Measurements from ENCODE around the gene RSAD2.
"Not testable (repeated sequence)": the region's sequence is repeated elsewhere in the genome, so short reads cannot be mapped to it uniquely, and the experiment has no call there.

Gene RSAD2

GRCh38 chr2:6876309-6876708, 1.3 kb upstream of the RSAD2 start:
- no peak overlapping the region for H3K4me3 ChIP-seq (ENCODE audit: low read length)
- no peak for TF ChIP-seq ZNF274 (IDR thresholded peaks at IDR 0.05; ENCODE audit: low read depth, low read length)

- no peak overlapping the region; the same call in 1 of the 2 replicates for H3K4me3 ChIP-seq (ENCODE audit: low read length)
- no peak for TF ChIP-seq ZNF274 (IDR thresholded peaks at IDR 0.05; ENCODE audit: low read depth, low read length)
Observed at GRCh38 chr2:6878549-6878948, 972 bp downstream of the RSAD2 start.

DNA sequence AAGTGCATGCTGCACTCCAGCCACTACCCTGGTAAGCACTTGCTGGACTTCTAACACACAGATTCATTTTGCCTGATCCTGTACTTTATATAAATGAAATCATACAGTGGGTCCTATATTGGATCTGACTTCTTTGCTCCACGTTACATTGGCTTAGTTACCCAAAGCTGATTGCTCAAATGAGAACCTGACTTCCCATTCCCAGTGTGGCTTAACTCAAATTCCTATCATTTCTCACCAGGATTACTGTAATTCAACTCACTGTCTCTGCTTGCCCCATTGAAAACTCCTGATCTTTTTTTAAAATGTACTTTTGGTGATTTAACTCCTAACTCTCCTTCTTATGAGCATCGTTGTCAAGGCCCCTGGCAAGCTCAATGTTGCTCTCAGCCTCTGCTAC, 1.4 kb downstream of the RSAD2 start:
- TF ChIP-seq ZNF274 (IDR thresholded peaks at IDR 0.05; ENCODE audit: low read depth, low read length) = no peak
- H3K4me3 ChIP-seq (ENCODE audit: low read length) = no peak overlapping the region

GRCh38 chr2:6880200-6880733, 2.7 kb downstream of the RSAD2 start:
- no peak for TF ChIP-seq ZNF274 (IDR thresholded peaks at IDR 0.05; ENCODE audit: low read depth, low read length)
- no peak overlapping the region; the same call in 1 of the 2 replicates for H3K4me3 ChIP-seq (ENCODE audit: low read length)

DNA sequence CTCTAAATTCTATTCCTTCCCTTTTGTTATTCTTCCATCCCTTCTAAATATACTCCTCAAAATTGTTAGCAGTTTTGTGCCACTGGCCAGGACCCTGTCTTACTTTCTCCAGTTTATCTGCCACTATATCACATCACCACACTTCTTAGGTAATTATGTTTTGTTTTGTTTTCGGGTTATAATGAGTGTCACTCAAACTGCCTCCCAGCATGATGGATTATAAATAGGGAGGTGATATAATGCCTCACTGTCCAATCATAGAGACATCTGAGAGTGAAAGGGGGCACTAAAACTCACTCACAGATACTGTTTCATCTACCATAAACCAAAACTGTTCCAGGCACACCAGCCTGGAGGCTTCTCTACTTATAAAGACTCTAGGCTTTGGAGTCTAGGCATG, 3.5 kb downstream of the RSAD2 start:
- H3K4me3 ChIP-seq (ENCODE audit: low read length) = no peak overlapping the region
- TF ChIP-seq ZNF274 (IDR thresholded peaks at IDR 0.05; ENCODE audit: low read depth, low read length) = no peak

DNA sequence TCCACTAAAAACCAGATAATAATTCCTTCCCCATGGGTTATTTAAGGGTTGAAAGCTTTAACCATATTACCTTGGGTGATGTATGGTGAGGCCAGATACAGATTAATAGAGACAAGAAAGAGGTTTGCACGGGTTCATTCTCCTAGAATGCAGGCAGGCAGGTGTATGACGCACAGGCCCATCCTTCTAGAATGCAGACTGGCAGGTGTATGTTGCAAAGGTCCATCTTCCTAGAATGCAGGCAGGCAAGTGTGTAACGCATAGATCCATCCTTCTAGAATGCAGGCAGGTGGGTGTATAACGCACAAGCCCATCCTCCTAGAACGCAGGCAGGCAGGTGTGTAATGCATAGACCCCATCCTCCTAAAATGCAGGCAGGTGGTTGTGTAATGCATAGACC, 3.9 kb downstream of the RSAD2 start:
- no peak overlapping the region for H3K4me3 ChIP-seq (ENCODE audit: low read length)
- no peak for TF ChIP-seq ZNF274 (IDR thresholded peaks at IDR 0.05; ENCODE audit: low read depth, low read length)

- no peak for TF ChIP-seq ZNF274 (IDR thresholded peaks at IDR 0.05; ENCODE audit: low read depth, low read length)
- no peak overlapping the region for H3K4me3 ChIP-seq (ENCODE audit: low read length)
Observed at GRCh38 chr2:6883448-6884122, 6.0 kb downstream of the RSAD2 start.

DNA sequence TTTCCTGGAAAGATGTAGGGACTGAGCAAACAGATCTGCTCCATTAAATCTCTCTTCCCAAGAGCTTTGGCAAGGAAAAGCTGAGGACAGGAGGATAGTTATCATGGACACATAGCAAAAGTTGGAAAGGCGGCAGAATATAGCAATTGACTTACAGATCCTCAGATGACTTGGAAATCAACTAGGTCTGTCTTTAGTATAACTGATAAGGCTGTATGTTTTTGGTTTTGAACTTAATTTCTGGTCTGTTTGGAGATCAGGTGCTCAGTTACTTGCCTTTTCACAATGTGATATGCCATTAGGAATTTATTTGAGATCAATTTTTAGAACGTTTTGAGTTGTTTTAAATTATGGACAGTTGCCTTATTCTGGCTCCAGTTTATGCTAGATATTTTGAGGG, 8.0 kb downstream of the RSAD2 start:
- no peak overlapping the region for H3K4me3 ChIP-seq (ENCODE audit: low read length)
- no peak for TF ChIP-seq ZNF274 (IDR thresholded peaks at IDR 0.05; ENCODE audit: low read depth, low read length)

- no peak for TF ChIP-seq ZNF274 (IDR thresholded peaks at IDR 0.05; ENCODE audit: low read depth, low read length)
- no peak overlapping the region for H3K4me3 ChIP-seq (ENCODE audit: low read length)
Observed at GRCh38 chr2:6885968-6886367, 8.4 kb downstream of the RSAD2 start.

GRCh38 chr2:6887751-6888192, 10.2 kb downstream of the RSAD2 start:
- TF ChIP-seq ZNF274 (IDR thresholded peaks at IDR 0.05; ENCODE audit: low read depth, low read length) = no peak

GRCh38 chr2:6888724-6889123, 11.1 kb downstream of the RSAD2 start:
- H3K4me3 ChIP-seq (ENCODE audit: low read length) = no peak overlapping the region
- no peak for TF ChIP-seq ZNF274 (IDR thresholded peaks at IDR 0.05; ENCODE audit: low read depth, low read length)

More at GRCh38 chr2:6887751-6888192, 10.2 kb downstream of the RSAD2 start:
- no peak overlapping the region for H3K4me3 ChIP-seq (ENCODE audit: low read length)

DNA sequence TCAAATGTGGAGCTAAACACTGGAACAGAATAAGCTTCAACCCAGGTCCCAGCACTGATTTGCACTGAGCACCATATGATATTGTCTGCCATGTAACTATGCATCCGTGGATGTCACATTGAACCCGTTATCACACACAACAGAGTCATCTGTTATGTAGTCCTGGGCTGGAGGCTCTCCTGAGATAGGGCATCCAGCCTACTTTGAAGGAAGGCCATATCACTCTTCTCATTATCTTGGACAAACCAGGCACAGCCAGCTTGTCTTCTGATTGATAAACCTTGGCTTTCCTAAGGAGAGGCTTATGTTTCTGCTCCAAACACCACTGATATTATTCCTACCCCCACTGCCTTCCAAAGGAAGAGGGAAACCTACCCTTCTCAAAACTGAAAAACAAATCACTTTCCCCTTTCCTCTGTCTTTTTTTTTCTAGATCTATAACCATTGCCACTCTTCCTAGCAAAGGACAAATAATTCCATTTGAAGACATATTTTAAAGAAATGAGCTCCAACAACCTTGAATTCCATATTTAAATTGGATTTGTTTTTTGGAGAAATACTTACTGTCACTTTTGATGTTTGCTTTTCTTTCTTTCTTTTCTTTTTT, 16.4 kb downstream of the RSAD2 start:
- no peak overlapping the region for H3K4me3 ChIP-seq (ENCODE audit: low read length)
- no peak for TF ChIP-seq ZNF274 (IDR thresholded peaks at IDR 0.05; ENCODE audit: low read depth, low read length)

DNA sequence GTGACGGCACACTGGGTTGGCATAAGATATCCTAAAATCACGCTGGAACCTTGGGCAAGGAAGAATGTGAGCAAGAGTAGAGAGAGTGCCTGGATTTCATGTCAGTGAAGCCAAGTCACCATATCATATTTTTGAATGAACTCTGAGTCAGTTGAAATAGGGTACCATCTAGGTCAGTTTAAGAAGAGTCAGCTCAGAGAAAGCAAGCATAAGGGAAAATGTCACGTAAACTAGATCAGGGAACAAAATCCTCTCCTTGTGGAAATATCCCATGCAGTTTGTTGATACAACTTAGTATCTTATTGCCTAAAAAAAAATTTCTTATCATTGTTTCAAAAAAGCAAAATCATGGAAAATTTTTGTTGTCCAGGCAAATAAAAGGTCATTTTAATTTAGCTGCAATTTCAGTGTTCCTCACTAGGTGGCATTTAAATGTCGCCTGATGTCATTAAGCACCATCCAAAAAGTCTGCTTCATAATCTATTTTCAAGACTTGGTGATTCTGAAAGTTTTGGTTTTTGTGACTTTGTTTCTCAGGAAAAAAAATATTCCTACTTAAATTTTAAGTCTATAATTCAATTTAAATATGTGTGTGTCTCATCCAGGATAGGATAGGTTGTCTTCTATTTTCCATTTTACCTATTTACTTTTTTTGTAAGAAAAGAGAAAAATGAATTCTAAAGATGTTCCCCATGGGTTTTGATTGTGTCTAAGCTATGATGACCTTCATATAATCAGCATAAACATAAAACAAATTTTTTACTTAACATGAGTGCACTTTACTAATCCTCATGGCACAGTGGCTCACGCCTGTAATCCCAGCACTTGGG, 19.6 kb downstream of the RSAD2 start:
- no peak for TF ChIP-seq ZNF274 (IDR thresholded peaks at IDR 0.05; ENCODE audit: low read depth, low read length)
- no peak overlapping the region for H3K4me3 ChIP-seq (ENCODE audit: low read length)

DNA sequence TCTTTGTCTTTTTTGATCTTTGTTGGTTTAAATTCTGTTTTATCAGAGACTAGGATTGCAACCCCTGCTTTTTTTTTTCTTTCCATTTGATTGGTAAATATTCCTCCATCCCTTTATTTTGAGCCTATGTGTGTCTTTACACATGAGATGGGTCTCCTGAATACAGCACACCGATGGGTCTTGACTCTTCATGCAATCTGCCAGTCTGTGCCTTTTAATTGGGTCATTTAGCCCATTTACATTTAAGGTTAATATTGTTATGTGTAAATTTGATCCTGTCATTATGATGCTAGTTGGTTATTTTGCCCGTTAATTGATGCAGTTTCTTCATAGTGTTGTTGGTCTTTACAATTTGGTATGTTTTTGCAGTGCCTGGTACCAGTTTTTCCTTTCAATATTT, 25.0 kb downstream of the RSAD2 start:
- not testable (repeated sequence) for H3K4me3 ChIP-seq (ENCODE audit: low read length)

GRCh38 chr2:6905668-6906067, 28.1 kb downstream of the RSAD2 start:
- H3K4me3 ChIP-seq (ENCODE audit: low read length) = no peak overlapping the region
- TF ChIP-seq ZNF274 (IDR thresholded peaks at IDR 0.05; ENCODE audit: low read depth, low read length) = no peak
